Liver (tissue), 3 donors: Measurements from ENCODE around the gene COPS9.

Source experiments
- CTCF ChIP-seq: fragments of 150-350 bp; IDR thresholded peaks from 2 replicates; pipeline ENCODE4 v1.5.1; 2017; ENCODE audit warnings: improper control_type of control experiment, low read depth, low read length; ENCODE audit not compliant: missing input control
- EGR1 ChIP-seq, 2 donors: IDR thresholded peaks; 2 replicates each; pipeline ENCODE4 v1.6.1; 2016 to 2018; ENCODE audit warnings: antibody characterized with exemption in 2 of 2, low read depth in 2 of 2
- FOXA2 ChIP-seq: IDR thresholded peaks from 2 replicates; pipeline ENCODE4 v1.6.1; 2016; ENCODE audit warnings: antibody characterized with exemption
- GABPA ChIP-seq, 2 donors: IDR thresholded peaks in 1 of 2; conservative IDR thresholded peaks in 1 of 2; 2 replicates each; pipeline ENCODE4 v1.6.1; 2016; ENCODE audit warnings: antibody characterized with exemption in 2 of 2, mild to moderate bottlenecking in 1 of 2, moderate library complexity in 1 of 2
- JUND ChIP-seq, 2 donors: IDR thresholded peaks; 2 replicates each; pipeline ENCODE4 v1.6.1; 2016; ENCODE audit warnings: antibody characterized with exemption in 2 of 2
- RAD21 ChIP-seq, 2 donors: IDR thresholded peaks; 2 replicates each; pipeline ENCODE4 v1.6.1; 2016; ENCODE audit warnings: antibody characterized with exemption in 2 of 2, mild to moderate bottlenecking in 2 of 2
- REST ChIP-seq: IDR thresholded peaks from 2 replicates; pipeline ENCODE4 v1.6.1; 2016; ENCODE audit warnings: antibody characterized with exemption, mild to moderate bottlenecking
- RXRA ChIP-seq, 2 donors: IDR thresholded peaks; 2 replicates each; pipeline ENCODE4 v1.6.1; 2017 to 2018; ENCODE audit warnings: antibody characterized with exemption in 2 of 2, mild to moderate bottlenecking in 1 of 2
- SP1 ChIP-seq: IDR thresholded peaks from 2 replicates; pipeline ENCODE4 v1.6.1; 2018; ENCODE audit warnings: antibody characterized with exemption, mild to moderate bottlenecking
- TAF1 ChIP-seq: conservative IDR thresholded peaks from 2 replicates; pipeline ENCODE4 v1.6.1; 2016; ENCODE audit warnings: antibody characterized with exemption, mild to moderate bottlenecking
- YY1 ChIP-seq: IDR thresholded peaks from 2 replicates; pipeline ENCODE4 v1.6.1; 2016; ENCODE audit warnings: antibody characterized with exemption, mild to moderate bottlenecking
- TF ChIP-seq, protein P1 (sequence below): IDR thresholded peaks from 2 replicates; pipeline ENCODE4 v1.6.1; 2016; ENCODE audit warnings: antibody characterized with exemption
- TF ChIP-seq, protein P2 (sequence below): IDR thresholded peaks from 2 replicates; pipeline ENCODE4 v1.6.1; 2016; ENCODE audit warnings: antibody characterized with exemption
- TF ChIP-seq, protein P3 (sequence below): IDR thresholded peaks from 2 replicates; pipeline ENCODE4 v1.6.1; 2016; ENCODE audit warnings: antibody characterized with exemption
- donor health status: healthy.
- donor health status: healthy.

DNA sequence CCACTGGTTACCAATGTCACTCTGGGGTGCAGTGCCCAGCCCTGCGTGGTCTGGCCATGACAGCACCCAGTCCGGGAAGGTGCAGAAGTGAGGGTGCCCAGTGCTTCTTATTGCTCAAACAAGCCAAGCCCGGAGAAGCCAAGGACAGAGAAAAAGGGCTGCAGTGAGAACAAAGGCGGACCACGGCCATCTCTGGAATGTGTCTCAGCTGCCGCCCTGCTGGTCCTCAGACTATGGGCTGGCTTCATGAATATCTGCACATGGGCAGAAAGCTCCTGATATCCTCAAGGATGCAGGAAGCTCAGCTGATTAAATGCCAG, 28.7 kb downstream of the COPS9 start:
- TF ChIP-seq CTCF (no peak), SP1 (no peak), TAF1 (no peak), EGR1 (IDR thresholded peaks at IDR 0.05; ENCODE audit: low read depth in 2 of 2) (no peak), GABPA (IDR thresholded peaks at IDR 0.05 in 1 of 2, conservative IDR thresholded peaks at IDR 0.05 in 1 of 2) (no peak), JUND (IDR thresholded peaks at IDR 0.05) (no peak), REST (no peak), RAD21 (IDR thresholded peaks at IDR 0.05) (no peak), FOXA2 (no peak), YY1 (no peak), RXRA (IDR thresholded peaks at IDR 0.05) (no peak)
- TF ChIP-seq, protein P1, sequence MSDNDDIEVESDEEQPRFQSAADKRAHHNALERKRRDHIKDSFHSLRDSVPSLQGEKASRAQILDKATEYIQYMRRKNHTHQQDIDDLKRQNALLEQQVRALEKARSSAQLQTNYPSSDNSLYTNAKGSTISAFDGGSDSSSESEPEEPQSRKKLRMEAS, result no peak
- TF ChIP-seq, protein P2, sequence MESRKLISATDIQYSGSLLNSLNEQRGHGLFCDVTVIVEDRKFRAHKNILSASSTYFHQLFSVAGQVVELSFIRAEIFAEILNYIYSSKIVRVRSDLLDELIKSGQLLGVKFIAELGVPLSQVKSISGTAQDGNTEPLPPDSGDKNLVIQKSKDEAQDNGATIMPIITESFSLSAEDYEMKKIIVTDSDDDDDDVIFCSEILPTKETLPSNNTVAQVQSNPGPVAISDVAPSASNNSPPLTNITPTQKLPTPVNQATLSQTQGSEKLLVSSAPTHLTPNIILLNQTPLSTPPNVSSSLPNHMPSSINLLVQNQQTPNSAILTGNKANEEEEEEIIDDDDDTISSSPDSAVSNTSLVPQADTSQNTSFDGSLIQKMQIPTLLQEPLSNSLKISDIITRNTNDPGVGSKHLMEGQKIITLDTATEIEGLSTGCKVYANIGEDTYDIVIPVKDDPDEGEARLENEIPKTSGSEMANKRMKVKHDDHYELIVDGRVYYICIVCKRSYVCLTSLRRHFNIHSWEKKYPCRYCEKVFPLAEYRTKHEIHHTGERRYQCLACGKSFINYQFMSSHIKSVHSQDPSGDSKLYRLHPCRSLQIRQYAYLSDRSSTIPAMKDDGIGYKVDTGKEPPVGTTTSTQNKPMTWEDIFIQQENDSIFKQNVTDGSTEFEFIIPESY, result no peak
- TF ChIP-seq, protein P3, sequence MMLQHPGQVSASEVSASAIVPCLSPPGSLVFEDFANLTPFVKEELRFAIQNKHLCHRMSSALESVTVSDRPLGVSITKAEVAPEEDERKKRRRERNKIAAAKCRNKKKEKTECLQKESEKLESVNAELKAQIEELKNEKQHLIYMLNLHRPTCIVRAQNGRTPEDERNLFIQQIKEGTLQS, result no peak
